DMS79 treated with DMSO at 0.1 percent for 48 hours (cell line): Measurements from ENCODE around the gene PIK3R6.

Experiments used
- DNase-seq: peaks from one replicate; lab custom pipeline; 2025; lab: John Stamatoyannopoulos, UW

PIK3R6 gene, protein sequence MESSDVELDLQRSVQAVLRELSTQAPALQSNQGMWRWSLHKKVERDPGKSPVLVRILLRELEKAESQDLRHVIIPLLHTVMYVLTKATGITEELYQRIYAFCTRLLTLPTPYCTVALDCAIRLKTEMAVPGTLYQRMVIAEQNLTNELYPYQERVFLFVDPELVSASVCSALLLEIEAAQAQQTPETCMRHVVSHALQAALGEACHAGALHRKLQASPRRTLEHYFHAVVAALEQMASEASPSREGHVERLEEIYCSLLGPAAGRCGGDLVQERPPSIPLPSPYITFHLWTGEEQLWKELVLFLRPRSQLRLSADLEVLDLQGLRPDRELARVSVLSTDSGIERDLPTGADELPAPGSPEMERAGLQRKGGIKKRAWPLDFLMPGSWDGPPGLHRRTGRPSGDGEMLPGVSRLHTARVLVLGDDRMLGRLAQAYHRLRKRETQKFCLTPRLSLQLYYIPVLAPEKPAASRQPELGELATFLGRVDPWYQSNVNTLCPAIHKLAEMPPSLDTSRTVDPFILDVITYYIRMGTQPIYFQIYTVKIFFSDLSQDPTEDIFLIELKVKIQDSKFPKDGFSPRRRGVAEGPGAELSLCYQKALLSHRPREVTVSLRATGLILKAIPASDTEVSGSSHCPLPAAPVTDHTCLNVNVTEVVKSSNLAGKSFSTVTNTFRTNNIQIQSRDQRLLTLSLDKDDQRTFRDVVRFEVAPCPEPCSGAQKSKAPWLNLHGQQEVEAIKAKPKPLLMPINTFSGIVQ

DNA sequence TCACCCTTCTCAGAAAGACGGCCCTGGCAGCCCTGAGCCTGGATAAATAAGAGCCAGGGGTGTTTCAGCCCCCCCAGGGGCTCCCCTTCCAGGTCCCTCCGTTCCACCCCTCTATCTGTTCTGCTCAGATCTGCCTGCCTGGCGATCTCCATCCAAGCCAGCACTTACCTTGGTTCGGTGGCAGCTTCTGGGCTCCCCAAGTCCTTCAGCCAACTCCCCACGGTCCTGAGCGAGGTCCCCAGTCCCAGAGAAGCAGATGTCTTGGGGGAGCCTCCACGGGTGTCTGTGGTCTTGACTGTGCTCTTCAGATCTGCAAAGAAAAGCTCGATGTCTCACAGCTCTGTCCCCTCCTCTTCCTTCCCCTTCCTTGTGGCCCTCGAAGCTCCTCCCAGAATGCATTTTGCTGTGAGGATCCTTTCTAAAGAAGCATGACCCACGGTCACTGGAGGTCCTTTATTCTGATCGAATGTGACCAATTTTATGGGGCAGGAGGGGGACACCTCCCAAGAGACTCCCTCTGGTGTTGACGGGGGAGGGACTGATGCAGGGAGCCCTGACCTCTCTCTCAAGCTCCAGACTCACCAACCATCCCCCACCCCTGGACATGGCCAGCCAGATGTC, at the start of gene PIK3R6:
PIK3R6 (minus strand) TSS at position 314 of the 621 bp plus-strand sequence. CDS start 17,880 bp downstream, outside the sequence.
- DNase-seq, result no peak

DNA sequence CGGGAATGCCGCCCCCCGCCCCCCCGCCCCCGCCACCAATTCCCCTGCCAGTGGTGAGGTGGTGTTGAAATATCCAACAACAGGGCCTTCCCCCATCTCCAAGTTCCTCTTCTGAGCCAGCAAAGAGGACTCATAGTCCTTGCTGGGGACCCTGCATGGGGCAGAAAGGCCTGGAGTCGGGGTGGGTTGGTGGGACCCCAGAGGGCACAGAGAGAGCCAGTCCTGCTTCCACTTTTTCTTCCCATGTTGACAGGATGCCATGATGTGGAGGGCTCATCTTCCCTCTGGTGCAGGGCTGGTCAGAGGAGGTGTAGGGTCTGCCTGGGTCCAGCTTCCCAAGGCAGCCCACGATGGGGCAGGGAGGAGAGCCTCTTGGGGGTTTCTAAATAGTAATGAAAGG, 49.0 kb upstream of the PIK3R6 start:
- no peak for DNase-seq

DNA sequence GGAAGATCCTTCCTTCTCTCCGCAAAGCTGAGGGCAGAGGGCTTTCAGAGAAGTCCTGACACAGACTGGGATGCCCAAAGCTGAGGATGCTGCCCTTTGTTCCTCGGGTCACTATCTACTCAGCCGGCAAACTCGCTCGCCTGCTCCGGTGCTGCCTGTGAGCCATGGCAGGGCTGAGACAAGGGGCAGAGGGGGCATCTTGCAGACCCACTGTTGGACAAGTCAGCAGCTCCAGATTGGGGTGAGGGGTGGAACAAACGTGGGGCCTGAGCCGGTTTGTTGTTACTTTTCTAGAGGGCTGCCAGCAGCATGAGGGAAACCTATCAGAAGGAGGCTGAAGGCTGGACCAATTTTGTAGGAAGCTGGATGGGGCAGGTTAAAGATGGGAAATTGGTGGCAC, 47.1 kb upstream of the PIK3R6 start:
- no peak for DNase-seq

DNA sequence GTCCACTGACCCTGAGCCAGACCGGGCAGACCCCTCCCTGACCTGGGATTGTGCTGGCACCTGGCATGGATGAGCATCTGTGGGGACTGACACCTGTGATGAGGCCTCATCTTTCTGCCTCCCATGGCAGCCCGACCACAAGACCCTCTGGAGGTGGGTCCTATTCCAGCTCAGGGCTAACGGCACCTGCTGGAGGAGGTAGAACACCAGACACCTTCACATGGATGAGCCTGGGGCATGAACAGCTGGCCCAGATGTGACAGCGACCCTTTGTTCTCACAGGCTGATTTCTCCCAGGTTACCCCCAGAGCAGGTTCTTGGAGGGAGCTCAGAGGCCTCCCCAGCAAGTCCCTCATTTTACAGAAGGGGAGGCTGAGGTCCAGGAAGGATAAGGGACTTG, 46.4 kb upstream of the PIK3R6 start:
- no peak for DNase-seq

DNA sequence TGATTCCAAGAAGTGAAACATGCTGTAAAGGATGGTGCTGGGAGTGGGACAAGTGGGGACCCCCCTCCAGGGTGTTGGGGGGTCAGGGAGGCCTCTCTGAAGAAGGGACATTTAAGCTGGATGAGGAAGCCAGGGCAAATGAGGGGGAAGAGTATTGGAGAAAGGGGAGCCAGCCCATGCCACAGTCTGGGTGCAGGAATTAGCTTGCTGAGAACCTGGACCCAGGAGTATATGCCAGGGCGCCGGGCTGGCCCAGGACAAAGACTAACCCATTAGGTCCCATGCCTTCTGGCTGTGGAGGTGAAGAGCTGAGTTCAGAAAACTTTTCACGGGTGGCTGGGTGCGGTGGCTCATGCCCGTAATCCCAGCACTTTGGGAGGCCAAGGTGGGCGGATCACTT, 45.6 kb upstream of the PIK3R6 start:
- DNase-seq, result no peak

DNA sequence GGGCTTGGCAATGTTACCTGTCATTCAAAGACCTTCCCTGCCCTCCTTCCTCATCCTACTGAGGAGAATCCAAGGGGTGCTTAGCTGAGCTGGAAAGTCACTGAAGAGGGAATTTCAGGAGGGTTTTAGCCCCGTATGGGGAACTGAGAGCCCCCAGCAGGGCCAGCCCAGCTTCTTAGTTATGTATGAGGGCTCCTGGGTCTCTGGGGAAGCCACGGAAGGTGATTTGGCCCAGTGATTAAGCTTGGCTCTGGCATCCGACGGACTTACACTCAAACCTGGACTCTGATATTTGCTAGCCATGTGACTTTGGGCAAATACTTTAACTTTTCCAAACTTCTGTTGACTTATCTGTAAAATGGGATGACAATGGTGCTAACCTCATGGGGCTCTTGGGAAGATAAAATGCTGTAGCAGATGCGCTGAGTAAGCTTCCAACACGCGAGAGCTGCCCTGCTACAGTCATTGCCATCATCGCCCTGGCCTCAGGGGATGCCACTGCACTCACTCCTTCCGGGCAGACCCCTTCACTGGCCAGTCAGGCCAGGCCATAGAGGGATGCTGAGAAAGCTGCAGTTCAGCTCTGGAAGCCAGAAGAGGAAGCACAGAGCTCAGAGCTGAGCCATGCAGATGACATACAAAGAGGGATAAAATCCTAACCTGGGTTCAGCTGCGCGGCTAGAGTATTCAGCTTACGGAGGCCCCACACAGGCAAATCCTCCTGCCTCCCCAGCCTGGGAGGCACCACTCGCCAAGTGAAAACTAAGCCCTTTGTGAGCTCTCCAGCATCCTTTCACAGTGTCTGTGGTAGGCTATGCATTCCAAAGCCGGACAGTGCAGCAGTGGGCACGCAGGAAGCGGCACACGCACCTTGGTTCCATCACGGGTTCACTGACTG, 44.9 kb upstream of the PIK3R6 start:
- no peak for DNase-seq

DNA sequence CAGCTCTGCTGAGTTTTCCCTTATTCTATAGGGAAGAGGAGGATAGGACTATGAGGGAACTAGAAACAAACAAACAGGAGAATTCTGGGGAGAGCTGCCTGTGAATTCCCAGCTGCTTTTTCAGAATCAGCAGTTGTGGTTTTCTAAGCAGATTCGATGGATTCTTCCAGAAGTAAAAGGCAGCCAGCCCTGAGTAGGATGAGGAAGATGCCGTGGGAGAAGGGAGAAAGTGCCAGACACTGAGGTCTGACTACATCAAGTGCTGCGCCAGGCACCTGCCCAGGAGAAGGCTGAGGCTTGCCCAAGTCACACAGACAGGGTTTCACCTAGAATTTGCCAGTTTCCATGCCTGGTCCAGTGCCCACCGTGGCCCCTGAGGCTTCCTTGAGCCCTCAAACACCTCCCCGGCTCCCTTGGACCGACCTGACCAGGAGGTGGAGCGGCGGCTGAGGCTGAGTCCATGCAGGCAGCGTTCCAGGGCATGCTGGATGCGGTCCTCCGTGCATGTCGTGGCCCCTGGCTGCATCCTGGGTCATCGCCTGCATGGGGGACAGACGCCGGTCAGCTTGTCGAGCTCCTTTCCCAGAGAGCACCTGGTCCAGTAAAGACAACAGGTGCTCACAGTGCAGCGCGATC, 43.6 kb upstream of the PIK3R6 start:
- no peak for DNase-seq

DNA sequence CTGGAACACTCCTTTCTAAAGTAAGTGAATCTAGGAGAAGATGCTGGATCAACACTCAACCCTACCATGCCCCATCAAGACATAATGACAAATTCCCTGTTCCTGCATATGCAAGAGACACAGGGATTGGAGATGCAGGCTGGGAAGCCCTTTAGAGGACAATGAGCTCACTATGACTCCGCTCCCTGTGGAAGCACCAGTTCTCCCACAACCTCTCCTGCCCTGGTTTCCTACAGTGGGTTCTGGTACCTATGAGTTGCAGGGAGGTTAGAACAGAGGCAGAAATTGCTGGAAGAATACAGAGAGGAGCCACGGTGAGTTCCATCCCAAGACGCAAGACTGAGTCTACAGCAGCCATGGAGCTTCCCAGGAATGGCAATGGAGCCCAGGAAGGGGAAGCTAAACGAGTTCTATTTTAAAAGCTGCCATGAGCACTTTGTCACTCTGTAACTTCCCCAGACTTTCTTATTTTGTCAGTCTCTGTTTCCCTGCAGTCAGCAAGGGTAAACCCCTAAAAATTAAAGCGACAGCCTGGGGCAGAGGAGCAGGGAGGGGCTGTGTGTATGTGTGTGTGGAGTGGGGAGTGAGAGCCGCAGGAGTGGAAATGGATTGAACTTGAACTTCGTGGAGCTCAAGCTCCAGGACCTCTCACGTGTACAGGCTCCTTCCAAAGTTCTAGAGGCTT, 42.3 kb upstream of the PIK3R6 start:
- no peak for DNase-seq

DNA sequence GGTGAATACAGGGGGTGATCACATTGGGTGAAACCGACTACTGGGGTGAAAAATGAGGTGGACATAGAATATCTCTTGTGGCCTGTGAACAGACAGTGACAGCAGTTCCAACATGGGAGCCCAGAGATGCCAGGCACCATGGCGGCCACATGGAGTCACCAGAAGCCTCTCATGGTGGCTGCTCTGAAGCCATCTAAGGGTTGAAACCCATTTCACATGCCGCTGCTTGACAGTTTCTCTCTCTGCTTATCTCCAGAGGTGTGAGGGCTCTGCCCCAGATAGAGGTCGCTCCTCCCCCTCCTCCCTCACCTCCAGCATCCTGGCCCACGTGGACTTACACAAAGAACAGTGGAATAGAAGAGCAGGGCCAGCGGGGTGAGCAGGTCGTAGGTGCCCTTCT, 37.9 kb upstream of the PIK3R6 start:
- DNase-seq, result no peak

DNA sequence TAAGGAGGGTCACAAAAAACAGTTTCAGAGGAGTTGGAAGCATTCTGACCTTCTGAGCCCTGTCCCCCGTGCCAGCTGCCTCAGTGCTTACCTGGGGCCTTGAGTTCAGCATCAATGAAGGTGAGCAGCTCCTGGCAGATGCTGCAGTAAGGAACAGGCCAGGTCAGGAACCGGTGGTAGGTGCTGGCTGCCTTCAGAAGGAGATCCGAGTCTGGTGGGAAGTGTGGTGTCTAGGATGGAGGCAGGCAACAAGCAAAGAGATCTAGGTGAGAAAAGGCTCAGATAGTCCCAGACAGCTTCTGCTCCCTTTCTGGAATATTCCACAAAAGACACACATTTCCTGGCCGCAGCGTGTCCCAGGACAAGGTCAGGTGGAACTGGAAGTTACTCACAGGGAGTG, 37.2 kb upstream of the PIK3R6 start:
- DNase-seq, result no peak

DNA sequence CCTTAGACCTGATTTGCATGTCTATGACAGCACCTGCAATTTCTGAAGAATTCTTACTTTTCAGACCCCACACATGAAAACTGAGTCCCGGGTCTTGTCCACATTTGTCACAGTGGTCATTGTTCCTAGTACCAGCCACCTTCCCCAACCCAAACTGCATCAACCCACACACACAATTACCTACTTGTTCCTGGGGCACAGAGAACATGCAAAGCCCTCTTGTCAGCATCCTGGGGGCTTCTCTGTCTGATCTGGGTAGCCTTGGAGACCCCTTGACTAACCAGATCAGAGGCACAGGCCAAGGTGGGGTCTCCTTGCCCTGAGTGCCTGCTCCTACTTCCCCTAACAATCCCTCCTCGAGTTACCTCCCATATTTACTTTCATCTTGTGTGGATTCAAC, 36.7 kb upstream of the PIK3R6 start:
- no peak for DNase-seq

DNA sequence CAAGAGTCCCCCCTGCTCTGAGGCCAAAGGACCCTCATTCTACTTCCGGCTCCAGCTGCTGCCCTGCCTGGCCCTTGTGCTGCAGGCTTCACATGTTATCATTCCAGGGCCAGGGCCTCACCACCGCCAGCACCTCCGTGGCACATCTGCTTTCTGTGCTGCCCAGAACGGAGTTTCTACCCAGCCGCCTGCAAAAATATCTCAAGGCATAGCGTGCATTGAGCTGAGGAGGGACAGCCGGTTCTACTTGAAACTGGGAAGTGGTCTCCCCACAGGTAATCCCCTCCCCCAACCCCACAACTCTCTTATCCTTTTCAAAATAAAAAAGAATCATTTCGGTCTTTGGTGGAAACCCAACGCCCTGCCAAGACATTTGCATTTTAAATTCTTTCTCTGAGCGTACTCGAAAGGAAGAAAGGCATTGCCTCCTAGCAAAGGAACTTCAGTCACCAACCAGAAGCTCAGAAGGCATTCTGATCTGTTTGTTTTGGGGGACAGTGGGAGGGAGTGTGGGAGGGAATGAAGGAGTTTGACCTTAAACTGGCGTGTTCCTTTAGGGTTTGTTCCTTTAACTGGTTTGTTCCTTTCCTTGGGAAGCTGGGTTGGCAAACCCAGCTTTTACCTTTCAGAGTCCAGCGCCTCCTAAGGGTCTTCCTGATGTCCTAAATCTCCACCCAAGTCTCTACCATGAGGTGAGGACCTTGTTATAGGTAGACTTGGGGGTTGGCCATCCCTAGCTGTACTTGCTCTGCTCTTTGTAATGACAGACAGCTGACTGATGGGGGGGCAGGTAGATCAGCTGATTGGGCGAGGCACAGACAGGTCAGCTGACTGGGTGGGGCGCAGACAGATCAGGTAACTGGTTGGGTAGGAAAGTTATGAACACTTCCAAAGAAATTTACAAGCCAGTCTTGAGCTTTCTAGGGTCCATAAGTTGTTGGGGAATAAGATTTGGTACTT, 33.4 kb upstream of the PIK3R6 start:
- DNase-seq, result no peak

DNA sequence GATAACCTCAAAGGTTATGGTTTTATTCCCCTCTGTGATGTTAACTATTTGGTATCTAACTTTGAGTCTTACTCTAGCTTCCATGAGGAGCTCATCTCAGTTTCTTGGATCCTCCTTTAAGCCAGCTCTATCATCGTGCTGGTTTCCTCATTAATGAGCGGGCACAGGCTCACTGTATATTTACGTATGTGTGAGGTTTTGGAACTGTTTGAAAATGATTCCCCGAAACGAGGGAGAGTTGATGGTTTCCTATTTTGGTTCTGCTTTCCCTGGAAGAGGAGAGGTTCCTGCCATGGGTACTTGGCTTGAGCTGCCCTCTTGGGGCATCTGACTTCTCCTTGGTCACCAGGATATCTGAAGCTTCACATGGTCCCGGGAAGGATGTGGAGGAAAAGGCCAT, 32.7 kb upstream of the PIK3R6 start:
- DNase-seq, result no peak

DNA sequence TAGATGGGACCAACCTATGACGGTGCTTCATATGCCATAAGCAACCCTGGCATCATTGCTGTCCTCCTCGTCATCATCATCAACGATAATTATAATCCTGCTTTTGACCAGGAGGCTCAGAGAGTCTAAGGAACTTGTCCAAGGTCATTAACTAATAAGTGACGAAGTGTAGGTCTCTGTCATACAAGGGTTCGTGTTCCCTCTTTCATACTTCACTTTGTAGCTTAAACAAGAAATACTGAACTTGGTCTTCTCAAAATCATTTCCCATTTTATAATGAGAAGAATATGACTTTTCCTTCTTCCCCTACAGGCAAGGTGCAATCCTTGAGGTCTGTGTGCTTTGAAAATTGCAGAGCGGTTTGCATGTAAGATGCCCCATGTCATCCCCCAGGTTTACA, 31.2 kb upstream of the PIK3R6 start:
- no peak for DNase-seq

DNA sequence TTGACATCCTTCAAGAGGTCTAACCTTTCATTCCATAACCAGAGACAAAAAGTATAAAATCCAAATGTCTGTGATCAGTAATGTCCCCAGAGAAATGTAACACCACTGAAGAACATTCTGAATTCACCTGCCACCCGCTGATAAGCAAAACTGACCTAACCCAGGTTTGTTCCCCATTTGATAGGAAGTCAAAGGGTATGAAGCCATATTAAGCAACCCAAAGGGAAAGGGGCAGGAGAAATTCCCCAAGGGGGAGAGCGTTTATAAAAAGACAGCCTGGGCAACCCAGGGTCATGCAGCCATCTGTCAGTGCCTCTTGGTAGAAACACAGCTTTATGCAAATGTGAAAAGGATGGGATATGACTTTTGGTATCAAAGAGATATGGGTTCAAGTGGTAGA, 30.7 kb upstream of the PIK3R6 start:
- DNase-seq, result no peak

DNA sequence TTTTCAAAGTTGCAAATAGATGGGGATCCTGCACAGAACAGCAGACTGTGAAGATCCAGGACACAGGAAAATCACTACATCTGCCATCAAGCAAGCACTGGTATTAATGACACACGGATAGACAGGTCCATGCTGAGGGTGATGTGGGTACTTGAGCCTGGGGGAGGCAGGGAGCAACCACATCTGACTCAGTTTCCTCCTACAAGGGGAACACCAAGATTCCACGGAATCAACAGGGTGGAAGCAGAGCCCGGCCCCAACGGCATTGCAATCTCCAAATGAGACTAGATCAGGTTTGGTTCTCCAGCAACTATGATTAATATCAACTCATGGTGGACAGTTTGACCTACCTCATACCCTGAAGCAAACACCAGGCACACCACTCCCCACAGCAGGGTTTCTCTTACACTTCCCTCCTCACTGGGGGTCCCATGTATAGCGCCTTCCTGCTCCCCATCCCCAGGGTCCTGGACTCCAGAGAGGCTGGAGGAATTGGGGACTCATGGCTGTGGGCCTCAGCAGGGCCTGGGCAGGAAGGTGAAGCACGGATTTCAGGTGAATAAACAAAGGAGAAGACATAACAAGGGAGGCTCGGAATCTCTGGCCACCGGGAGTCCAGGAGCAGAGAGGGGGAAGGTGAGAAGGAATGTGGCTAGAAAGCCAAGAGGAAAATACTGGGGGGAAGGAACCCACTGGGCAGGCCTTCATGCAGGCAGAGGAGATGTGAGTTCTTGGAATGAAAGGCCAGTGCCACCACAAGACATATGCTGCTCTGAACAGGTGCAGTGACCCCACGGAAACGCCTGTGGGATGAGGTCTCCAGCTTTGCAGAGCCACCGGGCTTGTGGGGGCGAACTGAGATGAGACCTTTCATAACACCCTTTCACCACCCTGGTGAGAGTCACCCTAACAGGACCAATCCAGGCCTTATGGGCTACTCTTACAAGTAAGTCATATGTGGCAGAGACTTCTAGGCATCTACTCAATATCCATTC, 29.5 kb upstream of the PIK3R6 start:
- DNase-seq, result no peak

DNA sequence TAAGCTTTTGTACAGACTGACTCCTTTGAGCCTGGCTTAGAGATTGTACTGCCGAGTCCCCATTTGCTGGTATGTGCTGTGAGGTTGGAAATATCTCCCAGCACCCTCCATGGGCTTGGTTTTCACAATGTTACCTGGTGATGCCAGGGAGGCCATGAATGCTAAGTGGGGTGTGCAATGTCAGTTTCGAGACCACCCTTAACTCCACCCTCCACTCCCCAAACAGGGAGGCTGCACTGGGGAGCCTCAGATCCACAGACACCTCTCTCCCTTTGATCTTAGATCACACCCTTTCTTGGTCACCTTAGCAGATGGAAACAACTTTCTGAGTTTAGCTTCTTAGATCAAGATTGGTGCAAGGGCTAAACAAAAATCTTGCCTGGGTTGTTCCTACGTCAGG, 28.6 kb upstream of the PIK3R6 start:
- DNase-seq, result no peak
